HepG2 (cell line): ENCODE results near the gene TTC19. TPM values are rescaled to one million over a fixed set of nuclear protein-coding genes. Genes with fewer than 3 reads are reported as not detected.

Experiments
- AHDC1 ChIP-seq: sonication (generic); formaldehyde crosslinking; IDR thresholded peaks from 2 replicates; pipeline ENCODE4 v1.5.1; 2020; ENCODE audit warnings: mild to moderate bottlenecking, missing genetic modification reagents, borderline replicate concordance
- CBX5 ChIP-seq: sonication (generic); formaldehyde crosslinking; IDR thresholded peaks from 2 replicates; pipeline ENCODE4 v1.4.0; 2020; ENCODE audit warnings: missing genetic modification reagents, borderline replicate concordance
- HMGXB3 ChIP-seq: sonication (generic); formaldehyde crosslinking; IDR thresholded peaks from 2 replicates; pipeline ENCODE4 v1.4.0; 2020; ENCODE audit warnings: missing genetic modification reagents, borderline replicate concordance
- KAT8 ChIP-seq: IDR thresholded peaks from 2 replicates; pipeline ENCODE4 v1.6.1; 2016; ENCODE audit warnings: missing genetic modification reagents, missing compliant biosample characterization
- KDM1A ChIP-seq: IDR thresholded peaks from 2 replicates; pipeline ENCODE4 v1.6.1; 2016; ENCODE audit warnings: missing compliant biosample characterization
- MED13 ChIP-seq: sonication (generic); formaldehyde crosslinking; IDR thresholded peaks from 2 replicates; pipeline ENCODE4 v1.5.0; 2020; ENCODE audit warnings: missing genetic modification reagents
- PBX3 ChIP-seq: sonication (generic); formaldehyde crosslinking; IDR thresholded peaks from 2 replicates; pipeline ENCODE4 v1.8.1; 2023; ENCODE audit warnings: missing genetic modification reagents, inconsistent platforms, borderline replicate concordance
- RAD51 ChIP-seq: fragments of 450-650 bp; IDR thresholded peaks from 2 replicates; pipeline ENCODE4 v1.6.1; 2016; ENCODE audit warnings: borderline replicate concordance
- RXRB ChIP-seq: IDR thresholded peaks from 2 replicates; pipeline ENCODE4 v1.6.1; 2016; ENCODE audit warnings: borderline replicate concordance, missing genetic modification reagents, missing compliant biosample characterization
- THAP7 ChIP-seq: sonication (generic); formaldehyde crosslinking; IDR thresholded peaks from 2 replicates; pipeline ENCODE4 v1.8.1; 2023; ENCODE audit warnings: mild to moderate bottlenecking, missing genetic modification reagents
- ZKSCAN1 ChIP-seq: fragments of 150-350 bp; IDR thresholded peaks from 2 replicates; pipeline ENCODE4 v1.6.1; 2014; ENCODE audit warnings: low read length
- ZNF143 ChIP-seq: sonication (generic); formaldehyde crosslinking; IDR thresholded peaks from 2 replicates; pipeline ENCODE4 v1.4.0; 2020; ENCODE audit warnings: missing genetic modification reagents
- ZNF329 ChIP-seq: sonication (generic); formaldehyde crosslinking; IDR thresholded peaks from 2 replicates; pipeline ENCODE4 v1.9.0; 2021; ENCODE audit warnings: low read depth, mild to moderate bottlenecking, missing genetic modification reagents
- ZNF503 ChIP-seq: sonication (generic); formaldehyde crosslinking; IDR thresholded peaks from 2 replicates; pipeline ENCODE4 v1.4.0; 2020; ENCODE audit warnings: missing genetic modification reagents
- ZNF543 ChIP-seq: sonication (generic); formaldehyde crosslinking; IDR thresholded peaks from 2 replicates; pipeline ENCODE4 v1.4.0; 2020; ENCODE audit warnings: mild to moderate bottlenecking, missing genetic modification reagents
- ZNF724P ChIP-seq: sonication (generic); formaldehyde crosslinking; IDR thresholded peaks from 2 replicates; pipeline ENCODE4 v1.8.0; 2022; ENCODE audit warnings: missing genetic modification reagents, borderline replicate concordance
- polyA plus RNA-seq, 8 experiments: library from polyadenylated mRNA; depleted of rRNA in 3 of 8; stranded (reverse) in 7 of 8; unstranded in 1 of 8; fragments of >200 nt; fragmentation: Illumina TruSeq in 4 of 8; extraction: Trizol in 4 of 8; gene quantifications; 2 replicates each; pipeline versions ENCODE4 v1.2.1 to v1.2.3, GENCODE V29; 2011 to 2016; ENCODE audit warnings: low read depth in 4 of 8, missing spikeins in 1 of 8, mixed read lengths in 1 of 8; ENCODE audit not compliant: insufficient read depth in 1 of 8
- total RNA-seq, 5 experiments: library from RNA; depleted of rRNA; stranded (reverse); fragments of >200 nt; fragmentation: Illumina TruSeq; extraction: Trizol; gene quantifications; 2 replicates each; pipeline ENCODE4 v1.2.3, GENCODE V29; 2016; ENCODE audit warnings: low read depth in 1 of 5

Gene TTC19
- total and polyA plus RNA-seq, 2 of the 13 experiments (the other 11 are each of a cell fraction or from before 2014, with no cell fraction given) = 4.4 to 24.3 TPM

- no peak for TF ChIP-seq THAP7 (CRISPR knock-in tag)
- TF ChIP-seq PBX3 (CRISPR knock-in tag) = no peak
- TF ChIP-seq ZNF543 = 0 out of 2 replicates have a peak, but pooled peaks have one; percentile 35
- TF ChIP-seq ZKSCAN1 = no peak
- TF ChIP-seq CBX5 (CRISPR knock-in tag) = peak; percentile 30; the same call in 1 of the 2 replicates
- peak; percentile 60; the same call in 1 of the 2 replicates for TF ChIP-seq AHDC1
- TF ChIP-seq KAT8 (CRISPR knock-in tag) = no peak; the same call in 1 of the 2 replicates
- TF ChIP-seq HMGXB3 (CRISPR knock-in tag) = no peak
- 0 out of 2 replicates have a peak, but pooled peaks have one; percentile 37 for TF ChIP-seq KDM1A
- TF ChIP-seq MED13 (CRISPR knock-in tag) = no peak
- TF ChIP-seq ZNF503 (CRISPR knock-in tag) = 0 out of 2 replicates have a peak, but pooled peaks have one; percentile 34
- no peak for TF ChIP-seq RAD51
- TF ChIP-seq ZNF329 = no peak
- no peak for TF ChIP-seq ZNF143 (CRISPR knock-in tag)
- peak; percentile 57; the same call in 1 of the 2 replicates for TF ChIP-seq RXRB (CRISPR knock-in tag)
- TF ChIP-seq ZNF724P (CRISPR knock-in tag) = no peak
These were observed 41.2 kb downstream of the TTC19 start (continued) for GRCh38 chr17:16040710-16041251.
